Head of caudate nucleus (tissue), 42 donors: ENCODE data around the gene CD40.
"Not testable (repeated sequence)": the region's sequence is repeated elsewhere in the genome, so short reads cannot be mapped to it uniquely, and the experiment has no call there.

Experiments
- DNase-seq, 42 donors: peaks; one replicate each; pipeline versions ENCODE4 v3.0.0 to v3.0.0-alpha.2; 2020 to 2021; ENCODE audit warnings: mixed read lengths in 7 of 42
- intact Hi-C: fragments of 100-400 bp; cut with DNase I; formaldehyde crosslinking; loops from one replicate; pipeline ENCODE4 v1.15.0; 2022

CD40 gene

GRCh38 chr20:46089417-46090388, 28.4 kb upstream of the CD40 start, which contains the start of gene NCOA5:
NCOA5 (minus strand) TSS chr20:46089962; CDS start chr20:46079424, 10,538 bp downstream.
- peak; percentile 92 to 99 (median 97) for DNase-seq
- intact Hi-C loops: loop anchor here (2.0 to 5.0 kb wide), 2 partner anchors 67 to 117 kb away; partner anchors contain the start of gene ZNF335

- intact Hi-C loops: not testable (repeated sequence)
Observed at GRCh38 chr20:46091622-46092535, 26.2 kb upstream of the CD40 start.

GRCh38 chr20:46093531-46093930, 24.6 kb upstream of the CD40 start:
- intact Hi-C loops: no loop called here
- DNase-seq: no peak

More at GRCh38 chr20:46091622-46092535, 26.2 kb upstream of the CD40 start:
- DNase-seq: not testable (repeated sequence)

GRCh38 chr20:46099491-46100287, 18.4 kb upstream of the CD40 start:
- DNase-seq: peak in 28 of 42 donors; percentile 10 to 59 (median 32)
- intact Hi-C loops: no loop called here

- intact Hi-C loops, DNase-seq: not testable (repeated sequence)
Observed at GRCh38 chr20:46100444-46100843, 17.7 kb upstream of the CD40 start.

GRCh38 chr20:46100988-46101387, 17.1 kb upstream of the CD40 start:
- DNase-seq: no peak
- intact Hi-C loops: no loop called here

GRCh38 chr20:46101957-46102356, 16.2 kb upstream of the CD40 start:
- intact Hi-C loops: no loop called here

GRCh38 chr20:46102940-46103339, 15.2 kb upstream of the CD40 start:
- no peak for DNase-seq
- intact Hi-C loops: no loop called here

More at GRCh38 chr20:46101957-46102356, 16.2 kb upstream of the CD40 start:
- DNase-seq: no peak

- no peak for DNase-seq
- intact Hi-C loops: no loop called here
Observed at GRCh38 chr20:46104262-46104661, 13.9 kb upstream of the CD40 start.

GRCh38 chr20:46107061-46107460, 11.1 kb upstream of the CD40 start:
- intact Hi-C loops: no loop called here
- DNase-seq: no peak

GRCh38 chr20:46108435-46108841, 9.7 kb upstream of the CD40 start:
- intact Hi-C loops: no loop called here
- DNase-seq: no peak

- no peak for DNase-seq
- intact Hi-C loops: no loop called here
Observed at GRCh38 chr20:46108976-46109375, 9.1 kb upstream of the CD40 start.

GRCh38 chr20:46111028-46111835, 6.9 kb upstream of the CD40 start:
- DNase-seq: peak in 20 of 42 donors; percentile 16 to 61 (median 36)
- intact Hi-C loops: no loop called here

GRCh38 chr20:46111836-46112212, 6.3 kb upstream of the CD40 start:
- DNase-seq: no peak
- intact Hi-C loops: no loop called here

- DNase-seq: no peak
- intact Hi-C loops: no loop called here
Observed at GRCh38 chr20:46112430-46113112, 5.5 kb upstream of the CD40 start.

- intact Hi-C loops: no loop called here
- DNase-seq: no peak
Observed at GRCh38 chr20:46113113-46113470, 5.0 kb upstream of the CD40 start.

GRCh38 chr20:46114449-46114848, 3.7 kb upstream of the CD40 start:
- intact Hi-C loops: no loop called here
- no peak for DNase-seq
